ENCODE results near the gene SCMH1. TPM values are rescaled to one million over a fixed set of nuclear protein-coding genes. Genes with fewer than 3 reads are reported as not detected.

Gene SCMH1
- total and polyA plus RNA-seq, 2 of the 4 experiments (the other 2 are of a cell fraction): 9.0 to 19.4 TPM

- H2AFZ ChIP-seq (replicated peaks; ENCODE audit: low read length, poor library complexity): peak overlapping the region; percentile 93
- H3K27ac ChIP-seq (ENCODE audit: insufficient read depth, low read length): peak overlapping the region; percentile 96
- WGBS, 2 experiments (ENCODE audit: extremely low coverage in 2 of 2, insufficient read length in 1 of 2): 35% methylated on average over 8 of the region's 17 CpGs; no CpG with 5 or more reads in 1 of the 2 experiments
- peak overlapping the region; percentile 87; the same call in 1 of the 2 replicates for H3K56ac ChIP-seq (ENCODE audit: extremely low read depth, insufficient read depth, low read length)
- H3K36me3 ChIP-seq (ENCODE audit: control insufficient read depth, insufficient read depth, low read length): no peaks in the 10 kb centered on the region; the same call in 1 of the 2 replicates
- ATAC-seq (ENCODE audit: low read depth): no peak
- peaks cover 18% of the 10 kb centered on the region for H3K4me1 ChIP-seq (ENCODE audit: control insufficient read depth, insufficient read depth, low read length)
- ChIA-PET POLR2A (ENCODE audit: unreplicated experiment) (no interaction called here), CTCF (interaction anchor here (0.7 to 1.6 kb wide), 2 partner anchors 13 to 24 kb away, joined by 3 to 5 read pairs; no protein-coding TSS in a partner anchor)
- H3K4me3 ChIP-seq (ENCODE audit: insufficient read depth, low read depth, low read length): peak overlapping the region; percentile 67
- H2AK9ac ChIP-seq (replicated peaks; ENCODE audit: low read depth, low read length, poor library complexity): peak overlapping the region; percentile 97
- peak overlapping the region; percentile 99 for H3K14ac ChIP-seq (replicated peaks; ENCODE audit: low read depth, low read length)
- peak overlapping the region; percentile 95 for H3K23ac ChIP-seq (ENCODE audit: low read depth, low read length)
- peak overlapping the region; percentile 76; the same call in 2 of the 3 replicates for H2BK15ac ChIP-seq (ENCODE audit: low read depth, low read length)
- TF ChIP-seq MAZ (IDR thresholded peaks at IDR 0.05; ENCODE audit: borderline replicate concordance, low read depth, low read length): no peak
- no peak for TF ChIP-seq SMC3 (IDR thresholded peaks at IDR 0.05; ENCODE audit: low read depth, low read length)
- TF ChIP-seq NFE2L2 (IDR thresholded peaks at IDR 0.05; ENCODE audit: low read depth, low read length): no peak
- TF ChIP-seq MXI1 (IDR thresholded peaks at IDR 0.05; ENCODE audit: borderline replicate concordance, low read depth, low read length): no peak
- TF ChIP-seq ELK1 (IDR thresholded peaks at IDR 0.05; ENCODE audit: borderline replicate concordance, low read depth, low read length): no peak
- TF ChIP-seq CEBPB (IDR thresholded peaks at IDR 0.05; ENCODE audit: low read depth, low read length): no peak
- no peak for TF ChIP-seq CHD1 (IDR thresholded peaks at IDR 0.05; ENCODE audit: low read depth, low read length)
- peak overlapping the region; percentile 86; the same call in 1 of the 2 replicates for H2BK20ac ChIP-seq (ENCODE audit: low read depth, low read length)
- in situ Hi-C loops (cut with MboI; ENCODE audit: low sequenced_read_pairs) (no loop called here), dilution Hi-C loops (cut with HindIII; ENCODE audit: low sequenced_read_pairs, unreplicated experiment) (no loop called here), intact Hi-C loops (cut with micrococcal nuclease) (no loop called here)
- no peaks in the 10 kb centered on the region for H3K9me3 ChIP-seq (ENCODE audit: control insufficient read depth, insufficient read depth, low read length)
- peak overlapping the region; percentile 98 for H4K91ac ChIP-seq (ENCODE audit: insufficient read depth, low read depth, low read length)
- peak overlapping the region; percentile 98 to 99 for H4K8ac ChIP-seq (ENCODE audit: low read depth in 2 of 2, low read length in 2 of 2)
- H2BK5ac ChIP-seq (ENCODE audit: low read depth, low read length, poor library complexity, severe bottlenecking): peak overlapping the region; percentile 95
- peak overlapping the region; percentile 85 for H3K4me2 ChIP-seq (ENCODE audit: low read depth, low read length)
- H3K27me3 ChIP-seq (ENCODE audit: control insufficient read depth, insufficient read depth, low read length): no peaks in the 10 kb centered on the region
- peak overlapping the region; percentile 79 for H2AK5ac ChIP-seq (ENCODE audit: low read depth, low read length)
- peak overlapping the region; percentile 96 for H2BK120ac ChIP-seq (ENCODE audit: low read depth, low read length)
- H3K9me1 ChIP-seq (ENCODE audit: insufficient read depth, low read length): peaks cover 23% of the 10 kb centered on the region
- peak overlapping the region; percentile 85 for H3K9ac ChIP-seq (ENCODE audit: low read depth, low read length)
- no TSS peak for BruUV-seq (replicated peaks)
- H3K79me1 ChIP-seq (ENCODE audit: low read depth in 1 of 2, low read length in 2 of 2): peaks cover 3 to 38% of the 10 kb centered on the region in 2 experiments
- DNase-seq: no peak
- peak overlapping the region; percentile 90 for H3K18ac ChIP-seq (ENCODE audit: low read depth, low read length)
- peak overlapping the region; percentile 99 for H3K4ac ChIP-seq (ENCODE audit: low read depth, low read length)
- H4K5ac ChIP-seq (ENCODE audit: low read depth, low read length): peak overlapping the region; percentile 96
- peaks cover 28% of the 10 kb centered on the region for H4K20me1 ChIP-seq (ENCODE audit: insufficient read depth, low read length)
Observed at GRCh38 chr1:40978886-40979240, 263.2 kb downstream of the SCMH1 start.

Measured in IMR-90 (cell line).